ENCODE results near the gene SUGP2.

The SUGP2 gene

GRCh38 chr19:18984251-18984650, 49.1 kb downstream of the SUGP2 start:
- Histone ChIP-seq H3K4me2 (ENCODE audit: low read length) (no peak overlapping the region), H3K9ac (ENCODE audit: low read depth, low read length) (no peak overlapping the region), H3K4me1 (ENCODE audit: control insufficient read depth, insufficient read depth, low read length) (no peaks in the 10 kb centered on the region), H3K4me3 (ENCODE audit: low read length) (no peak overlapping the region), H3K9me3 (replicated peaks; ENCODE audit: low read length) (no peaks in the 10 kb centered on the region), H3K36me3 (ENCODE audit: insufficient read depth, low read length) (no peaks in the 10 kb centered on the region), H3K27me3 (ENCODE audit: control insufficient read depth, insufficient read depth, low read length) (peaks cover 31% of the 10 kb centered on the region)

- Histone ChIP-seq H3K4me3 (ENCODE audit: low read length) (no peak overlapping the region), H3K9me3 (replicated peaks; ENCODE audit: low read length) (no peaks in the 10 kb centered on the region), H3K4me1 (ENCODE audit: control insufficient read depth, insufficient read depth, low read length) (no peaks in the 10 kb centered on the region)
Observed at GRCh38 chr19:18982669-18983068, 50.6 kb downstream of the SUGP2 start.

GRCh38 chr19:18980432-18981020, 52.8 kb downstream of the SUGP2 start:
- Histone ChIP-seq H3K9me3 (replicated peaks; ENCODE audit: low read length) (no peaks in the 10 kb centered on the region), H3K4me3 (ENCODE audit: low read length) (no peak overlapping the region), H3K36me3 (ENCODE audit: insufficient read depth, low read length) (no peaks in the 10 kb centered on the region), H3K27me3 (ENCODE audit: control insufficient read depth, insufficient read depth, low read length) (peaks cover 33% of the 10 kb centered on the region), H3K4me2 (ENCODE audit: low read length) (no peak overlapping the region), H3K4me1 (ENCODE audit: control insufficient read depth, insufficient read depth, low read length) (no peaks in the 10 kb centered on the region), H3K9ac (ENCODE audit: low read depth, low read length) (no peak overlapping the region)

More at GRCh38 chr19:18982669-18983068, 50.6 kb downstream of the SUGP2 start:
- Histone ChIP-seq H3K9ac (ENCODE audit: low read depth, low read length) (no peak overlapping the region), H3K36me3 (ENCODE audit: insufficient read depth, low read length) (no peaks in the 10 kb centered on the region), H3K27me3 (ENCODE audit: control insufficient read depth, insufficient read depth, low read length) (peaks cover 35% of the 10 kb centered on the region), H3K4me2 (ENCODE audit: low read length) (no peak overlapping the region)

- Histone ChIP-seq H3K27me3 (ENCODE audit: control insufficient read depth, insufficient read depth, low read length) (peaks cover 16% of the 10 kb centered on the region), H3K4me2 (ENCODE audit: low read length) (no peak overlapping the region), H3K9ac (ENCODE audit: low read depth, low read length) (no peak overlapping the region), H3K36me3 (ENCODE audit: insufficient read depth, low read length) (no peaks in the 10 kb centered on the region), H3K4me3 (ENCODE audit: low read length) (no peak overlapping the region), H3K4me1 (ENCODE audit: control insufficient read depth, insufficient read depth, low read length) (no peaks in the 10 kb centered on the region), H3K9me3 (replicated peaks; ENCODE audit: low read length) (no peaks in the 10 kb centered on the region)
Observed at GRCh38 chr19:18978616-18979015, 54.7 kb downstream of the SUGP2 start.

GRCh38 chr19:18975869-18976268, 57.4 kb downstream of the SUGP2 start:
- Histone ChIP-seq H3K4me2 (ENCODE audit: low read length) (no peak overlapping the region), H3K9ac (ENCODE audit: low read depth, low read length) (no peak overlapping the region), H3K36me3 (ENCODE audit: insufficient read depth, low read length) (no peaks in the 10 kb centered on the region), H3K4me1 (ENCODE audit: control insufficient read depth, insufficient read depth, low read length) (peaks cover 9% of the 10 kb centered on the region), H3K9me3 (replicated peaks; ENCODE audit: low read length) (no peaks in the 10 kb centered on the region), H3K4me3 (ENCODE audit: low read length) (no peak overlapping the region), H3K27me3 (ENCODE audit: control insufficient read depth, insufficient read depth, low read length) (peaks cover 4% of the 10 kb centered on the region)

- Histone ChIP-seq H3K4me1 (ENCODE audit: control insufficient read depth, insufficient read depth, low read length) (peaks cover 16% of the 10 kb centered on the region), H3K36me3 (ENCODE audit: insufficient read depth, low read length) (no peaks in the 10 kb centered on the region), H3K27me3 (ENCODE audit: control insufficient read depth, insufficient read depth, low read length) (peaks cover 4% of the 10 kb centered on the region), H3K4me2 (ENCODE audit: low read length) (no peak overlapping the region), H3K4me3 (ENCODE audit: low read length) (no peak overlapping the region), H3K9ac (ENCODE audit: low read depth, low read length) (no peak overlapping the region), H3K9me3 (replicated peaks; ENCODE audit: low read length) (no peaks in the 10 kb centered on the region)
Observed at GRCh38 chr19:18975011-18975410, 58.3 kb downstream of the SUGP2 start.

- no peak overlapping the region for H3K9ac ChIP-seq (ENCODE audit: low read depth, low read length)
Observed at GRCh38 chr19:18972851-18973250, 60.5 kb downstream of the SUGP2 start.

GRCh38 chr19:18972301-18972811, 61.0 kb downstream of the SUGP2 start:
- Histone ChIP-seq H3K9ac (ENCODE audit: low read depth, low read length) (no peak overlapping the region), H3K4me1 (ENCODE audit: control insufficient read depth, insufficient read depth, low read length) (peaks cover 25% of the 10 kb centered on the region), H3K4me3 (ENCODE audit: low read length) (no peak overlapping the region), H3K4me2 (ENCODE audit: low read length) (peak overlapping the region; percentile 40), H3K27me3 (ENCODE audit: control insufficient read depth, insufficient read depth, low read length) (no peaks in the 10 kb centered on the region), H3K36me3 (ENCODE audit: insufficient read depth, low read length) (no peaks in the 10 kb centered on the region), H3K9me3 (replicated peaks; ENCODE audit: low read length) (no peaks in the 10 kb centered on the region)

More at GRCh38 chr19:18972851-18973250, 60.5 kb downstream of the SUGP2 start:
- Histone ChIP-seq H3K27me3 (ENCODE audit: control insufficient read depth, insufficient read depth, low read length) (no peaks in the 10 kb centered on the region), H3K4me3 (ENCODE audit: low read length) (no peak overlapping the region), H3K36me3 (ENCODE audit: insufficient read depth, low read length) (no peaks in the 10 kb centered on the region), H3K4me2 (ENCODE audit: low read length) (no peak overlapping the region), H3K9me3 (replicated peaks; ENCODE audit: low read length) (no peaks in the 10 kb centered on the region), H3K4me1 (ENCODE audit: control insufficient read depth, insufficient read depth, low read length) (peaks cover 20% of the 10 kb centered on the region)

- Histone ChIP-seq H3K36me3 (ENCODE audit: insufficient read depth, low read length) (no peaks in the 10 kb centered on the region), H3K4me2 (ENCODE audit: low read length) (peak overlapping the region; percentile 56), H3K27me3 (ENCODE audit: control insufficient read depth, insufficient read depth, low read length) (no peaks in the 10 kb centered on the region), H3K9ac (ENCODE audit: low read depth, low read length) (peak overlapping the region; percentile 36), H3K9me3 (replicated peaks; ENCODE audit: low read length) (no peaks in the 10 kb centered on the region), H3K4me3 (ENCODE audit: low read length) (no peak overlapping the region), H3K4me1 (ENCODE audit: control insufficient read depth, insufficient read depth, low read length) (peaks cover 26% of the 10 kb centered on the region)
Observed at GRCh38 chr19:18969931-18970659, 63.2 kb downstream of the SUGP2 start.

GRCh38 chr19:18967358-18968146, 65.8 kb downstream of the SUGP2 start:
- H3K27me3 ChIP-seq (ENCODE audit: control insufficient read depth, insufficient read depth, low read length): no peaks in the 10 kb centered on the region
- H3K36me3 ChIP-seq (ENCODE audit: insufficient read depth, low read length): no peaks in the 10 kb centered on the region
- H3K4me2 ChIP-seq (ENCODE audit: low read length): peak overlapping the region; percentile 48
- no peak overlapping the region for H3K4me3 ChIP-seq (ENCODE audit: low read length)
- peaks cover 23% of the 10 kb centered on the region for H3K4me1 ChIP-seq (ENCODE audit: control insufficient read depth, insufficient read depth, low read length)
- H3K9ac ChIP-seq (ENCODE audit: low read depth, low read length): no peak overlapping the region
- no peaks in the 10 kb centered on the region for H3K9me3 ChIP-seq (replicated peaks; ENCODE audit: low read length)

GRCh38 chr19:18966307-18966706, 67.0 kb downstream of the SUGP2 start:
- Histone ChIP-seq H3K4me2 (ENCODE audit: low read length) (no peak overlapping the region), H3K4me3 (ENCODE audit: low read length) (no peak overlapping the region), H3K36me3 (ENCODE audit: insufficient read depth, low read length) (no peaks in the 10 kb centered on the region), H3K9ac (ENCODE audit: low read depth, low read length) (no peak overlapping the region), H3K4me1 (ENCODE audit: control insufficient read depth, insufficient read depth, low read length) (peaks cover 17% of the 10 kb centered on the region), H3K27me3 (ENCODE audit: control insufficient read depth, insufficient read depth, low read length) (peaks cover 7% of the 10 kb centered on the region), H3K9me3 (replicated peaks; ENCODE audit: low read length) (no peaks in the 10 kb centered on the region)
